Keratinocyte (primary cell): ENCODE measurements around the gene SEC61G. TPM values are rescaled to one million over a fixed set of nuclear protein-coding genes. Genes with fewer than 3 reads are reported as not detected.
A peak's percentile ranks its signal among the peaks of the same experiment; 100 is the strongest.

Source experiments
- DNase-seq: peaks from one replicate; pipeline ENCODE4 v3.0.0-alpha.2; 2011; ENCODE audit warnings: low read depth, missing footprints, low spot score
- FAIRE-seq: peaks from 2 replicates; lab custom pipeline; 2011; peaks lifted over from hg19 to GRCh38; lab: Jason Lieb, UNC
- H2AFZ ChIP-seq: 2 replicates; pipeline ENCODE4 v1.6.0; 2012; ENCODE audit warnings: low read length, control low read depth, inconsistent platforms; ENCODE audit not compliant: control insufficient read depth
- H3K27ac ChIP-seq: 2 replicates; pipeline ENCODE4 v1.5.1; 2011; ENCODE audit warnings: low read length; ENCODE audit not compliant: control insufficient read depth, insufficient read depth
- H3K27me3 ChIP-seq: 3 replicates; pipeline ENCODE4 v1.6.0; 2011; ENCODE audit warnings: low read length; ENCODE audit not compliant: control insufficient read depth, insufficient read depth; ENCODE audit errors: extremely low read depth
- H3K36me3 ChIP-seq, 2 experiments: 2 replicates in 1 of 2; 3 replicates in 1 of 2; pipeline ENCODE4 v1.5.1; 2011; ENCODE audit warnings: low read length in 2 of 2, mild to moderate bottlenecking in 1 of 2; ENCODE audit not compliant: control insufficient read depth in 2 of 2, insufficient read depth in 2 of 2; ENCODE audit errors: extremely low read depth in 1 of 2
- H3K4me1 ChIP-seq: 3 replicates; pipeline ENCODE4 v1.5.1; 2011; ENCODE audit warnings: low read length; ENCODE audit not compliant: control insufficient read depth, insufficient read depth; ENCODE audit errors: extremely low read depth
- H3K4me2 ChIP-seq: 3 replicates; pipeline ENCODE4 v1.6.0; 2011; ENCODE audit warnings: low read depth, low read length; ENCODE audit not compliant: control insufficient read depth, insufficient read depth; ENCODE audit errors: extremely low read depth
- H3K4me3 ChIP-seq, 3 experiments: fragments of 200-600 bp in 1 of 3; sonication (generic) in 1 of 3; 2 replicates in 2 of 3; 3 replicates in 1 of 3; pipeline ENCODE4 v1.5.1; 2011 to 2016; ENCODE audit warnings: low read length in 3 of 3, mild to moderate bottlenecking in 3 of 3, control low read depth in 2 of 3, inconsistent platforms in 1 of 3, low read depth in 1 of 3, mixed read lengths in 1 of 3, mixed run types in 1 of 3, moderate library complexity in 1 of 3; ENCODE audit not compliant: control insufficient read depth in 2 of 3, insufficient read depth in 2 of 3; ENCODE audit errors: extremely low read depth in 1 of 3
- H3K79me2 ChIP-seq: 2 replicates; pipeline ENCODE4 v1.6.0; 2012; ENCODE audit warnings: low read length; ENCODE audit not compliant: control insufficient read depth, insufficient read depth
- H3K9ac ChIP-seq: 3 replicates; pipeline ENCODE4 v1.6.0; 2011; ENCODE audit warnings: low read length; ENCODE audit not compliant: control insufficient read depth, insufficient read depth; ENCODE audit errors: extremely low read depth
- H3K9me1 ChIP-seq: 3 replicates; pipeline ENCODE4 v1.6.0; 2011; ENCODE audit warnings: low read length; ENCODE audit not compliant: control insufficient read depth, insufficient read depth; ENCODE audit errors: extremely low read depth
- H3K9me3 ChIP-seq: 2 replicates; pipeline ENCODE4 v1.5.1; 2012; ENCODE audit warnings: low read depth, low read length; ENCODE audit not compliant: control insufficient read depth
- H4K20me1 ChIP-seq: 3 replicates; pipeline ENCODE4 v1.6.0; 2011; ENCODE audit warnings: low read length; ENCODE audit not compliant: control insufficient read depth, insufficient read depth; ENCODE audit errors: extremely low read depth
- EZH2 ChIP-seq: IDR thresholded peaks from one replicate; pipeline ENCODE4 v1.6.1; 2012; ENCODE audit warnings: inconsistent platforms, mild to moderate bottlenecking, low read length, moderate library complexity
- dilution Hi-C: fragments of 300-500 bp; cut with MboI; formaldehyde crosslinking; loops from one replicate; pipeline ENCODE4 v1.7.0; 2020; ENCODE audit warnings: low sequenced_read_pairs; ENCODE audit not compliant: extremely low pct_ligation_motif_present
- polyA plus RNA-seq, 5 experiments: library from polyadenylated mRNA; depleted of rRNA in 3 of 5; stranded (reverse) in 3 of 5; stranded (forward) in 1 of 5; unstranded in 1 of 5; fragments of >200 nt; gene quantifications; 1 replicate in 1 of 5; 2 replicates in 3 of 5; 3 replicates in 1 of 5; pipeline versions ENCODE4 v1.2.1 to v1.2.3, GENCODE V29; 2011 to 2012; ENCODE audit warnings: missing spikeins in 2 of 5, low read depth in 1 of 5, low replicate concordance in 1 of 5
- TF ChIP-seq, protein P1 (sequence below), 3 experiments: IDR thresholded peaks in 1 of 3; conservative IDR thresholded peaks in 1 of 3; optimal IDR thresholded peaks in 1 of 3; 2 replicates in 2 of 3; 3 replicates in 1 of 3; pipeline versions ENCODE3 to v1.5.1; 2011; ENCODE audit warnings: low read length in 3 of 3, mild to moderate bottlenecking in 3 of 3, moderate library complexity in 2 of 3, control low read depth in 1 of 3, inconsistent platforms in 1 of 3; ENCODE audit not compliant: insufficient read depth in 2 of 3; ENCODE audit errors: extremely low read depth in 1 of 3

SEC61G gene
- polyA plus RNA-seq, 1 donor (not counting 4 experiments of a cell fraction or from before 2014, with no cell fraction given), result 191 TPM

DNA sequence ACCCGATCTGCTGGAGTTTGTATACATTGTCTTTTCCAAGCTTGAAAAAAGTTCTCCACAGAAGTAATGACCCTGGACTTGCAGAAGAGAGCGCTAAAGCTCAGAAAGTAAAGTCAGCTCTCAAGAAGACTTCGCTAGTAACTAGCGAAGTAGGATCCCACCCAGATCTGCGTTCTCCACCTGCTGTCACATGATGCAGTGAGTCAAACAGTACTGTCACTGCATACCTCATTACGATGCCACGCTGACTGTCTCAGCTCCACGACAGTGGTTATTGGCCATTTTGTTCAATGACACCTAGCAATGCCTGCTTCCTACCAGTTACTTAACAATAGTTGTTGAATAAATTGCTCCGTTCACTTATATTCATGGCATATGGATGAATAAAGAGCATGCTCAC lies 29.7 kb upstream of the SEC61G start:
- Histone ChIP-seq H3K4me3 (no peak overlapping the region), H3K79me2 (no peaks in the 10 kb centered on the region), H2AFZ (peak overlapping the region; percentile 53), H3K27me3 (no peaks in the 10 kb centered on the region), H3K27ac (peak overlapping the region; percentile 50), H3K9me1 (no peaks in the 10 kb centered on the region), H3K9me3 (no peaks in the 10 kb centered on the region), H3K4me2 (peak overlapping the region; percentile 59), H4K20me1 (no peaks in the 10 kb centered on the region), H3K36me3 (no peaks in the 10 kb centered on the region), H3K9ac (no peak overlapping the region), H3K4me1 (peaks cover 15% of the 10 kb centered on the region)
- dilution Hi-C loops, result no loop called here
- no peak for TF ChIP-seq EZH2
- TF ChIP-seq, protein P1, sequence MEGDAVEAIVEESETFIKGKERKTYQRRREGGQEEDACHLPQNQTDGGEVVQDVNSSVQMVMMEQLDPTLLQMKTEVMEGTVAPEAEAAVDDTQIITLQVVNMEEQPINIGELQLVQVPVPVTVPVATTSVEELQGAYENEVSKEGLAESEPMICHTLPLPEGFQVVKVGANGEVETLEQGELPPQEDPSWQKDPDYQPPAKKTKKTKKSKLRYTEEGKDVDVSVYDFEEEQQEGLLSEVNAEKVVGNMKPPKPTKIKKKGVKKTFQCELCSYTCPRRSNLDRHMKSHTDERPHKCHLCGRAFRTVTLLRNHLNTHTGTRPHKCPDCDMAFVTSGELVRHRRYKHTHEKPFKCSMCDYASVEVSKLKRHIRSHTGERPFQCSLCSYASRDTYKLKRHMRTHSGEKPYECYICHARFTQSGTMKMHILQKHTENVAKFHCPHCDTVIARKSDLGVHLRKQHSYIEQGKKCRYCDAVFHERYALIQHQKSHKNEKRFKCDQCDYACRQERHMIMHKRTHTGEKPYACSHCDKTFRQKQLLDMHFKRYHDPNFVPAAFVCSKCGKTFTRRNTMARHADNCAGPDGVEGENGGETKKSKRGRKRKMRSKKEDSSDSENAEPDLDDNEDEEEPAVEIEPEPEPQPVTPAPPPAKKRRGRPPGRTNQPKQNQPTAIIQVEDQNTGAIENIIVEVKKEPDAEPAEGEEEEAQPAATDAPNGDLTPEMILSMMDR (optimal IDR thresholded peaks at IDR 0.05 in 1 of 3, IDR thresholded peaks at IDR 0.05 in 1 of 3, conservative IDR thresholded peaks at IDR 0.05 in 1 of 3; ENCODE audit: extremely low read depth in 1 of 3, insufficient read depth in 2 of 3, low read length in 3 of 3), result peak; percentile 61 to 76 (median 71)
- DNase-seq (peak; percentile 63), FAIRE-seq (peak; percentile 100)

DNA sequence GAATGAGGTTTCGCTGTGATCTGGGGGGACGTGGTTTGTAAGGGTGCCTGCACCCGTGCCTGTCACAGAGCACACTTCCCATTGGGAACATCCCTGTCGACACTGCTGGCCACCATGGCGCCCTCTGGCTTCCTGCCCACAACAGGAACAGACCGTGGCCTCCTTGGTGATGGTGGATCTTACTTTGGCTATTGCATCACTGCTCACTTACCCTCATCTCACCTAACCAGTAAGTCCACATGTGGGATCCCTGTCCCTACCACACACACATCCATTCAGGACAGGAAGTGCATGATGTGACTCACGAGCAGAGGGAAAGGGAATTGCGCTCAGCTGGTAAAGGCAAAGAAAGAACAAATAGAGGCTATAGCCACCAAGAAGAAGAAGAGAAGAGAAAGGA lies 26.2 kb upstream of the SEC61G start:
- FAIRE-seq (peak; percentile 76), DNase-seq (peak; percentile 57)

More for the DNA sequence above, 26.2 kb upstream of the SEC61G start:
- no peaks in the 10 kb centered on the region for H3K79me2 ChIP-seq
- no peak overlapping the region for H3K27ac ChIP-seq
- no peak overlapping the region for H3K4me3 ChIP-seq
- H3K9me1 ChIP-seq, result no peaks in the 10 kb centered on the region
- peak overlapping the region; percentile 30 for H3K4me2 ChIP-seq
- no peaks in the 10 kb centered on the region for H4K20me1 ChIP-seq
- H3K27me3 ChIP-seq, result no peaks in the 10 kb centered on the region
- no peak overlapping the region for H2AFZ ChIP-seq
- TF ChIP-seq EZH2, result no peak
- TF ChIP-seq, protein P1 (optimal IDR thresholded peaks at IDR 0.05 in 1 of 3, IDR thresholded peaks at IDR 0.05 in 1 of 3, conservative IDR thresholded peaks at IDR 0.05 in 1 of 3; ENCODE audit: extremely low read depth in 1 of 3, insufficient read depth in 2 of 3, low read length in 3 of 3), result peak in 1 of 3 experiments; percentile 31
- H3K9ac ChIP-seq, result no peak overlapping the region
- H3K4me1 ChIP-seq, result peaks cover 15% of the 10 kb centered on the region
- dilution Hi-C loops, result no loop called here
- H3K36me3 ChIP-seq, result no peaks in the 10 kb centered on the region
- H3K9me3 ChIP-seq, result no peaks in the 10 kb centered on the region
